ENCODE results near the gene E4F1.

The E4F1 gene

GRCh38 chr16:2231016-2231931, 7.9 kb downstream of the E4F1 start:
- ChIA-PET CTCF (interaction anchor here (1.1 to 2.0 kb wide), 3 partner anchors 20 to 37 kb away, joined by 3 to 6 read pairs (median 5); partner anchors contain the start of gene ECI1), POLR2A (ENCODE audit: low non-redundant PET) (no interaction called here)
- TF ChIP-seq CTCF (conservative IDR thresholded peaks at IDR 0.05; ENCODE audit: low read depth): no peak
- peak overlapping the region; percentile 93 for H3K27ac ChIP-seq
- DNase-seq (ENCODE audit: low spot score): peak; percentile 55

GRCh38 chr16:2232094-2232990, 9.0 kb downstream of the E4F1 start:
- ChIA-PET POLR2A (ENCODE audit: low non-redundant PET) (no interaction called here), CTCF (interaction anchor here (0.6 to 1.4 kb wide), 2 partner anchors 8 to 37 kb away, joined by 3 read pairs; no protein-coding TSS in a partner anchor)
- peak overlapping the region; percentile 93 for H3K27ac ChIP-seq
- DNase-seq (ENCODE audit: low spot score): no peak
- TF ChIP-seq CTCF (conservative IDR thresholded peaks at IDR 0.05; ENCODE audit: low read depth): no peak

- ChIA-PET CTCF (interaction anchor here (0.6 to 1.4 kb wide), 2 partner anchors 9 to 38 kb away, joined by 3 read pairs; no protein-coding TSS in a partner anchor), POLR2A (ENCODE audit: low non-redundant PET) (no interaction called here)
- no peak for TF ChIP-seq CTCF (conservative IDR thresholded peaks at IDR 0.05; ENCODE audit: low read depth)
These were observed 9.8 kb downstream of the E4F1 start for GRCh38 chr16:2233046-2233775.

GRCh38 chr16:2233872-2234812, 10.8 kb downstream of the E4F1 start:
- ChIA-PET CTCF (interaction anchor here (0.5 to 0.6 kb wide), 3 partner anchors 20 to 52 kb away, joined by 3 to 4 read pairs (median 4); no protein-coding TSS in a partner anchor), POLR2A (ENCODE audit: low non-redundant PET) (no interaction called here)
- DNase-seq (ENCODE audit: low spot score): no peak
- H3K27ac ChIP-seq: peak overlapping the region; percentile 93; the same call in 1 of the 2 replicates
- no peak for TF ChIP-seq CTCF (conservative IDR thresholded peaks at IDR 0.05; ENCODE audit: low read depth)

More at GRCh38 chr16:2233046-2233775, 9.8 kb downstream of the E4F1 start:
- no peak for DNase-seq (ENCODE audit: low spot score)
- peak overlapping the region; percentile 93 for H3K27ac ChIP-seq

- no peak overlapping the region for H3K27ac ChIP-seq
- ChIA-PET CTCF (interaction anchor here (0.6 kb wide), 2 partner anchors 47 to 52 kb away, joined by 3 to 4 read pairs; no protein-coding TSS in a partner anchor), POLR2A (ENCODE audit: low non-redundant PET) (no interaction called here)
- DNase-seq (ENCODE audit: low spot score): no peak
- no peak for TF ChIP-seq CTCF (conservative IDR thresholded peaks at IDR 0.05; ENCODE audit: low read depth)
These were observed 11.4 kb downstream of the E4F1 start for GRCh38 chr16:2234813-2235170.
